ENCODE results near the gene DCX.

DCX gene

DNA sequence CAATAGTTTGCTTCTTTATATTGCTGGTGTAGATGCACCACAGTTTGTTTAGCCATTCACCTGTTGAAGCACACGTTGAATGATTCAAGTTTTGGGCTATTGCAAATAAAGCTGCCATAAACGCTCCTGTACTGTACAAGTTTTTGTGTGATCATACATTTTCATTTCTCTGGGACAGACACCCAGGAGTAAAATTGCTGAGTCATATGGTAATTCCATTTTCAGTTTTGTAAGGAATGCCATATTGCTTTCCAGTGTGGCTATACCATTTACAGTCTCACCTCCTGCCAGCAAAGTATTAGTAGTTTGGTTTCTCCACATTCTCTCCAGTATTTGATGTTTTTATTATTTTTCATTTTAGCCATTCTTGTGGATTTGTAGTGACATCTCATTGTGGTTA is 109.7 kb downstream of the DCX start:
- no peak for DNase-seq

DNA sequence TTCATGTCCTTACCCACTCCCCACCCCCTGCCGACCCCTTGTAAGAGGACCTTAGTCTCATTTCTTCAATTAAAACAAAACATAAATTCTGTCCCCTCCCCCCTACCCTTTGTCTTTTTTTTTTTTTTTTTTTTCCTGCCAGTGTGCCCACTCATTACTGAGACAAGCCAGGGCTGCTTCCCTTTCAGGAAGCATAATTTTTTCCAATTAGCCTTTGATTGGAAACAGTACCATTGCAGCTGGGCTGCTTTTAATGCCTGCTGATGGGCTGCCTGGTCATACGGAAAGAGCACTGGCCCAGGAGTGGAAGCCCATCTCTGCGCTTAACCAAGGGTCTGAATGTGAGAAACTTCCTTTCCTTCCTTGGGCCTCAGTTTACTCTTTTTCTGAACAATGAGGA is 123.2 kb downstream of the DCX start:
- DNase-seq = peak; percentile 22

DNA sequence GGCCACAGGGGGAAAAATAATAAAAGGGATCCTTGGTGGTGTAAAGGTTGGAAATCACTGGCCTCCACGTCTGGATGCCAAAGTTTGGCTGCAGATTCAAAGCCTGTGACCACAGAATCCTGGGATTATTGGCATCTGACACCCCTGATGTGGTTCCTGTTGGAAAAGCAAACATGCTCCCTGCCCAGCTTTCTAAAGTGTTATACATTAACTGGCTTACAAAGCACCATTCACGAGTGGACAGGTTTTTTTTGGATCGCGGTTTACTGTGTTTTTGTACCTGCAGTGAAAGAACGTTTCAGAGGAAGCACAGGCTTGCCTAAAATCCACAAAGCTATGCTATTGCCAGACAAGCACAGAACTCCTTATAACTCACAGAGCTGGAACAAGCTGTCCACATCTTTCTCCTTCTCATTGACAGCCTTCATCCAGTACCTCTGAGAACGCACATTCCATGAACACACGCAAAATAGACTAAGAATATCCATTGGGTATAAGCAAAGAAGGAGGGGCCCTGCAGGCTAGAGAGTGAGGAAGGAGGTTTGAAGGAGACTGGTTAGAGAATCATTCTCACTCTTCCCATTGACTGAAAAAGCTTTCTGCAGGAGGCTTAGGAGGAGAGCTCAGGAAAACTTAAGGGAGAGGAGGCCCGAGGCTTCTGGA is 127.2 kb downstream of the DCX start:
- DNase-seq = no peak

DNA sequence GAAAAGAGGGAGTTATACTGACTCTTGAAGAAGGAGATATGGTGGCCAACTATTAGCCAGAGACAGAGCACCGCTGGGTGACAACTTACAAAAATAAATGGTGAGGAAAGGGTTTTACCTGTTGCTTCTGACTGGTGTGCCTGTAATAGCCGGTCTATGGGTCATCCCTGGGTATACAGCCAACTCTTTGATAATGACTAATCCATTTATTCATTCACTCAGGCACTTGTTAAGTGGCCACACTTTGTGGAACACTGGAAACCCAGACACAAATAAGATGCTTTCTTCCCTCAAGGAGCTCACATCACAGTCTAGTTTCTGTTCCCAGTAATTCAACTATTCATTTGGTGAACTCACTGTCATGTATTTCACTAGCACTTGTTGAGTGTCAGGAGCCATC is 128.5 kb downstream of the DCX start:
- no peak for DNase-seq

DNA sequence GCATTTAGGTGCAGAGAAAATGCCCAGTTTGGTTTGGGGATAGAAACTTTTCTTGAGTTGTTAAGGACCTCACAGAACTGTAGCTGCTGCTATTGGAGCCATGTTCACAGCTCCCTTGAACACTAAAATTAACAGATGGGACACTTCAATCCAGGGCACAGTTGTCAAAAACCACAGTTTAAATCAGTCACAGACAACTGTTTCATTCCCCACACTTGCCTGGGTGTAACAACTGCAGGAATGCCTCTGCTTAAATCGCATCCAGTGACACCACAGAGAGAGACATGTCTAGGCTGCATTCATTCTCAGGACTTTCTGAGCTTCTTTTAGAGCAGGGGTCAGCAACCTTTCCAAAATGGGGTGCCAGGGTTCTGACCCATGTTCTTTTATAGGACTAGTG is 129.0 kb downstream of the DCX start:
- no peak for DNase-seq

DNA sequence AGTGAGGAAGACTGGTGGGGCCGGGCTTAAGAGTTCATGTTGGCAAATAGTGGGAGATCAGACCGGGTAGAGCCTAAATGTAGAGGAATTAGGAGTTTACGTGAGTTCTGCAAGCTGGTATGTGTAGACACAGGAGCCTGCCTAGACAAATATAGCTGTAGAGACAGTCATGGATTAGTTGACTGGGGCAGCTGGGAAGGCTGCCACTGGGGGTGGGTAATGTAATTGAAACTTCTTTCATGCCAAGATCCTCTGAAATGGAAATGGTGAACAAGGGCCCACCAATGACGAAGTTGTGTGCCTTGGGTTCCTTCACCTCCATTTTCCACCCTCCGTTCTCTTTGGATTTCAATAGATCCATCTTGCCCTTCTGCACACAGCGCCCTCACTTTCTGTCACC is 129.9 kb downstream of the DCX start:
- no peak for DNase-seq

DNA sequence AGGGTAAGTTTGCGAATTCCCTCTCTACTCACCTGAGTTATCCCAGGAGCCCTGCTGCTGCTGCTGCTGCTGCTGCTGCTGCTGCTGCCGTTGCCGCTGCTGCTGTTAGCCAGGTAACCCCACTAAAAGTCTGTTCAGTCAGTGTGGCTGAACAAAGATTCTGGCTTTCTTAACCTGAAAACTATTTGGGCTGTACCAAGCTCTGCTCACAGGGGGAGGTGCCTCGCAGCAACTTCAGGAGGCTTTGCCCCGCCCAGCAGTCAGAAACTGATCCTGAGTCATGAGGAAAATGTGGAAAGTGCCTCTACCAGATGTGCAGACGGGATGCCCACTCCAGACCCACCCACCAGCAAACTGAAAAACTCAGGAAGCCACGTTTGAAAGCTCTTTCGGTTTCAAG is 141.7 kb downstream of the DCX start, which contains the start of gene CAPN6:
TSS of gene CAPN6 (minus strand) at position 145 of the 400 bp plus-strand sequence. CDS start 6,547 bp downstream, outside the sequence.
- no peak for DNase-seq

DNA sequence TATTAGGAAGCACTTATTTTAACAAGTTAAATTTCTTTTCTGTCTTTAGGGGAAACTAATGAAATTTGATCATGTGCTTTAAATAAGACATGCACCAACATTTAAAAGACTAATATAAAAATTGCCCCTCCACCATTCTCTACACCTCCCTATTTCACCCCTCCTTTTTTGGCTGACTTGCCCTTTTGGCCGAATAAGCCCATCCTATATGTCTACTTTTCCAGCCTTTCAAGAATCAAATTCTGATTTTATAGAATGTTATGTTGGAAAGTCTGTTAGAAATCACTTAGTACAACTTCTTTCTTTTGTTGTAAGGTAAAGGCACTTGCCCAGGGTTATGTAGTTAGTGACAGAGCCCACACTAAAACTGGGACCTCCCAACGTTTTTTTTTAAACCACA is 143.5 kb downstream of the DCX start:
- DNase-seq = no peak

DNA sequence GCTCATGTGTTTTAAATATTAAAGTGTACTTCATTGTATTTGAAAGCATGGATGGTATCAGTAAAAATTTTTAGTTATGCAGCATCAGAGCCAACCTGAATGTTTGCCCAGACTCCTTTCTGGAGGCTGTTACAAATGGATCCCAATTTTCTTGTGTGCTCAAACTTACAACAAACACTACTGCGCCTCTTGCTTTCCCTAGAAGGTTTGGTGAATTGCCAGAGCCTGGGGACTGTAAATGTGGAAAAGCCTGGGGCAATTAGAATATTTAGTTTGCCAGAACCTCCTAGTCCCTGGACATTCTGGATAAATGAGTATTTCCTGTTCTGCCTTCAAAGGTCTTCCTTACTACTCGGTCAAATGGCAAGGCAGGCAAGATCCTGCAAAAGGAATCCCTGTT is 146.5 kb downstream of the DCX start:
- DNase-seq = no peak

DNA sequence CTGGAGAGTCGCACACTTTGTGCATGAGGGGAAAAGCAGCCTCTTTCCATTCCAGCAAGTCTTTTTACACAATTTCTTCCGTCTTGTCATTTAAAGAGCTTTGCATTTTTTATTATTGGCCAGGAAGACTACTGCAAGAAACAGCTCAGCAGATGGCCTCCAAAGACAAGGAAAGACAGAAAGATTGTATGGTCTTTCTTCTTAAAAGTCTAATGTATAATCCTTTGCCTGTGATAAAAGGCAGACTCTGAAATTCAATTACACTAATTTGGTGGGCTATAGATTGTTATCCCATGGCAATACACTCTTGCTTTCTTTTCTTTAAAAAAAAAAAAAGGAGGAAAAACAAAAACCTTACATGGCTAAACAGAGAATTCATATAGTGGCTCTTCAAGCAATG is 147.6 kb downstream of the DCX start:
- no peak for DNase-seq

DNA sequence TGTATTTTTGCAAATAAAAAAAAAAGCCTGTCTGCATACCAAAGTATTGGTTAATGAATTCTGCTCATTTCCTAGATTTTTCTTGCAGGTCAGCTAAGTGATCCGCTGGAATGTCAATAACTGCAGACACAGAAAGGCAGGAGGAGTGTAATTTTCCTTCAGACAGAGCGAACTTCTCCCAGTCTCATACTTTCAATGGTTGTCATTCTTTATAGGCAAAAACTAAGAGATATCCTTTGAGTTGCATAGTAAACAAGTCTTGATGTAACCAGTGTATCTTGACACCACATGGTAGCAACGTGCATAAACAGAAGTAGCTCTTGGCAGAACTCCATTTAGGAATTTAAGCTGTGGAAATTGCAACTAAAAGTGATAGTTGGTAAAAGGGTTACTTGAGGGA is 149.9 kb downstream of the DCX start:
- no peak for DNase-seq

DNA sequence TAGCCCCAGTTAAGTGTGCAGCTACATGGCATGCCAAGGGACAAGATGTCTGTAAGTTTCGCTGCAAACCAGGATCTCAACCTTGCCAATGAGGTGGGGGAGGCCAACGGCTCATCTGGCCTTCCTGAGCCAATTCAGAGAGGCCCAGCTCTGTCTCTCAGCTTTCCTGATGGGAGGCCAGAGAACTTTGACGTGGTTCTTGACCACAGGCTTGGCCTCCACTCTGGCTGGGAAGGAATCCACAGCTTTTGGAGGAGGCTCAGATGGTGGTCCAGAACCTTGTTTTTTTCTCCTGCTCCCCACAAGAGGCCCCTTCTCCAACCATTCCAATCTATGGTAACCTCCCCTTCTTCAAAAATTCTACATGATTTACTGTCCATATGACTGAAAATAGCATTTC is 151.5 kb downstream of the DCX start:
- no peak for DNase-seq

DNA sequence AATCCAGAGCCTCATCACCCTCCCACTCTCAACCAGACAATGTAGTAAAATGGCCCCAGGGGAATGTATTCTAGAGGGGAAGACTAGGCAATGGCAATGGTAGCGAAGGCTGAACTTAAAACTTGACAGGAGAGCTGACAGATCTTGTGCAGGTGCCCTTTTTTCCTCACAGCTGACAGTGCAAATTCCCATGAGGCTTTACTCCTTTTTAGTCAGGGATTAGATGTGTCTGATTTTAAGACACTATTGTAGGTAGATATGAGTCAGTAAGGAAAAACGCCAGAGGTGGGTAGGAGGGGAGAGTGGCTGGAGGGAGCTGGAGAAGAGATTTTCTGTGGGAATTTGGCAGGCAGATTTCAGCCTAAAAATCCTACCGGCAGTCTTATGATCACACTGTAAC is 152.4 kb downstream of the DCX start:
- no peak for DNase-seq

DNA sequence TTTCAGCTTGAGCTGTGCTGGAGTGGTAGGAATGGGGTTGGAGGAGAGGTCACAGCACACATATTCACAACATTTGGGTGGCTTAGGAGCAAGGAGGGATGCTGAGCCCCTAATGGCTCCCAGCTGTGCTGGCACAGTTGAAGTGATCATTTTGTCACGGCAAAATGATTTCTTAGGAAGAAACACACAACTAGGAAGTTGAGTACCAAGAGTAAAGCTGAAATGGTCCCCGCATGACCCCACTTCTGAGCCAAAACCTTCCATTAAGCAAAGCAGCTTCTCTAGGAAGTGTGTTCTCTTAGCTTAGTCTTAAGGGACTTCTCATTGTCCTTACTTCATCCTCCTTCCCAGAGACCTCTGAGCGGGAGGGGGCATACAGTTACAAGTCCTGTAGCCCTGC is 154.3 kb downstream of the DCX start:
- no peak for DNase-seq

DNA sequence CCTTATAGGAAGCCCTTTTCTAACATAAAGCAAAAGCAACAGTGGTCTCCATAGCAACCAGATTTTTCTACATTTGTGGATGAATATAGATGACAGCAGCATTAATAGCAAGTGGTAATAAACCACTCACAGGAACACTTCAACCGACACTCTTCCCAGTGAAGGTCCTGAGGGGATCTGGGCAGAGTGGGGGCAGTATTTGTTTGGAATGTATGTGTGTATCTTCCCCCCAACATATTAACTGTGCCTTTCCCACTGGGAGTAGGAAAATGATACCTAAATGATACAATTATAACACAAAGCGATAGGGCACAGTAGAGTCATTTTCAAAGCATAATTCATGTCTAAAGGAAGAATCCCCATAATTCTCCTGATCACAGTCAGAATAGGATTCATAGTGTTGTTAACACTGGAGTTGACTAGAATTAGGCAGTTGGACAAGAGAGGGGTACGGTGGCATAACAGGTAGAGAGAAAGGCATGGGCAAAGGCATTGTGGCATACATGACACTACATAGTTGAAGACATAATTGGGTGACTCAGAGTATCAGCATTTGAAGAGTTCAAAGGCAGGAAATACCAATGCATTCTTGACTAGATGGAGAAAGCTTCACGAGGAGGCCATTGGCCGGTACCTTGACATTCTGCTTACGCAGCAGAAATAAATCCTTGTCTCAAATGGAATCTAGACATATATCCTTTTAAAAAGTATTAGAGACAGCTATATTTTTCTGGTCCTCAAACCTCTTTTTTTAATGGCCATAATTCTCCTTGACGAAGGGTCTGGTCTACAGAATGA is 156.9 kb downstream of the DCX start:
- DNase-seq = no peak

DNA sequence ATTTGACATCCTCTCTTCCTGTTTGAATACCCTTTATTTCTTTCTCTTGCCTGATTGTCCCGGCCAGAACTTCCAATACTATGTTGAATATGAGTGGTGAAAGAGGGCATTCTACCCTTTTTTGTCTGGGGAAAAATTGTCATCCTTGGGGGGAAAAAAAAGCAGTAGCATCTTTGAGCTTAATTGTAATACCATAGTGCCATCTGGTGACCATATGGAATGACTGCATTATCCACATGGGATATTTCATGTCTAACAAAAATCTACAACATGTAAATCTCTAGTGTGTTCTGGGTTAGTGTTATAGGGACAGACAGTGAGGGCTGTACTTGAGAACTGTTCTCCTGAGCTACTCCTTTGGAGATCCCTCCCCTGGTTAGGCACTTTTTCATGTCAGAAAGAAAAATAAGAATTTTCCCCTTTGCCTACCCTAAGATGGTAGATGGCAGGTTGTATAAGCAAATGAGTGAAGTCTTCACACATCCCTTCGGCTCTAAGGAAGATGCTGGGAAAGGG is 167.7 kb downstream of the DCX start:
- DNase-seq = no peak

Data from NCI-H1436 treated with DMSO at 0.1 percent for 48 hours (cell line).